Astrocyte (in vitro differentiated cells and primary cell): ENCODE measurements around the gene CCR6.

Experiments used
- CTCF ChIP-seq: IDR thresholded peaks from 2 replicates; pipeline ENCODE4 v1.5.1; 2011; ENCODE audit warnings: low read depth, mild to moderate bottlenecking, inconsistent platforms, low read length, moderate library complexity; ENCODE audit not compliant: insufficient read depth
- EZH2 ChIP-seq: IDR thresholded peaks from 2 replicates; pipeline ENCODE4 v1.6.1; 2012; ENCODE audit warnings: mild to moderate bottlenecking, low read length, inconsistent platforms; ENCODE audit not compliant: insufficient read depth

GRCh38 chr6:167154895-167155294 lies 32.0 kb downstream of the CCR6 start:
- TF ChIP-seq CTCF = no peak
- no peak for TF ChIP-seq EZH2
